SK-N-SH (cell line): ENCODE results near the gene UPF3A.
"Not testable (repeated sequence)": the region's sequence is repeated elsewhere in the genome, so short reads cannot be mapped to it uniquely, and the experiment has no call there.

ENCODE experiments used
- EZH2phosphoT487 ChIP-seq: fragments of 200-600 bp; sonication (generic); IDR thresholded peaks from 2 replicates; pipeline ENCODE4 v1.6.1; 2017; ENCODE audit warnings: low read depth, mixed run types, mild to moderate bottlenecking, antibody characterized with exemption, moderate library complexity, borderline replicate concordance
- USF2 ChIP-seq: fragments of 150-350 bp; IDR thresholded peaks from 2 replicates; pipeline ENCODE4 v1.6.1; 2017; ENCODE audit warnings: antibody characterized with exemption, low read length, low read depth, borderline replicate concordance
- TF ChIP-seq, protein P1 (sequence below): fragments of 200-600 bp; sonication (generic); IDR thresholded peaks from 2 replicates; pipeline ENCODE4 v1.6.1; 2017; ENCODE audit warnings: antibody characterized with exemption, mild to moderate bottlenecking, moderate library complexity

GRCh38 chr13:114333881-114334280 is 52.5 kb downstream of the UPF3A start:
- not testable (repeated sequence) for TF ChIP-seq USF2, EZH2phosphoT487
- TF ChIP-seq, protein P1, sequence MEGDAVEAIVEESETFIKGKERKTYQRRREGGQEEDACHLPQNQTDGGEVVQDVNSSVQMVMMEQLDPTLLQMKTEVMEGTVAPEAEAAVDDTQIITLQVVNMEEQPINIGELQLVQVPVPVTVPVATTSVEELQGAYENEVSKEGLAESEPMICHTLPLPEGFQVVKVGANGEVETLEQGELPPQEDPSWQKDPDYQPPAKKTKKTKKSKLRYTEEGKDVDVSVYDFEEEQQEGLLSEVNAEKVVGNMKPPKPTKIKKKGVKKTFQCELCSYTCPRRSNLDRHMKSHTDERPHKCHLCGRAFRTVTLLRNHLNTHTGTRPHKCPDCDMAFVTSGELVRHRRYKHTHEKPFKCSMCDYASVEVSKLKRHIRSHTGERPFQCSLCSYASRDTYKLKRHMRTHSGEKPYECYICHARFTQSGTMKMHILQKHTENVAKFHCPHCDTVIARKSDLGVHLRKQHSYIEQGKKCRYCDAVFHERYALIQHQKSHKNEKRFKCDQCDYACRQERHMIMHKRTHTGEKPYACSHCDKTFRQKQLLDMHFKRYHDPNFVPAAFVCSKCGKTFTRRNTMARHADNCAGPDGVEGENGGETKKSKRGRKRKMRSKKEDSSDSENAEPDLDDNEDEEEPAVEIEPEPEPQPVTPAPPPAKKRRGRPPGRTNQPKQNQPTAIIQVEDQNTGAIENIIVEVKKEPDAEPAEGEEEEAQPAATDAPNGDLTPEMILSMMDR, result not testable (repeated sequence)
